Glomerular endothelial cell (primary cell): Measurements from ENCODE around the gene PKD2. TPM values are rescaled to one million over a fixed set of nuclear protein-coding genes. Genes with fewer than 3 reads are reported as not detected.

ENCODE experiments used
- DNase-seq: peaks from one replicate; pipeline ENCODE4 v3.0.0-alpha.2; 2011; ENCODE audit warnings: low read depth, low spot score; ENCODE audit errors: extremely low read depth
- total RNA-seq: library from RNA; depleted of rRNA; stranded (reverse); fragments of >200 nt; gene quantifications from 2 replicates; pipeline ENCODE4 v1.2.3, GENCODE V29; 2015

Gene PKD2
- total RNA-seq, result 18.8 and 27.6 TPM in 2 replicates

DNA sequence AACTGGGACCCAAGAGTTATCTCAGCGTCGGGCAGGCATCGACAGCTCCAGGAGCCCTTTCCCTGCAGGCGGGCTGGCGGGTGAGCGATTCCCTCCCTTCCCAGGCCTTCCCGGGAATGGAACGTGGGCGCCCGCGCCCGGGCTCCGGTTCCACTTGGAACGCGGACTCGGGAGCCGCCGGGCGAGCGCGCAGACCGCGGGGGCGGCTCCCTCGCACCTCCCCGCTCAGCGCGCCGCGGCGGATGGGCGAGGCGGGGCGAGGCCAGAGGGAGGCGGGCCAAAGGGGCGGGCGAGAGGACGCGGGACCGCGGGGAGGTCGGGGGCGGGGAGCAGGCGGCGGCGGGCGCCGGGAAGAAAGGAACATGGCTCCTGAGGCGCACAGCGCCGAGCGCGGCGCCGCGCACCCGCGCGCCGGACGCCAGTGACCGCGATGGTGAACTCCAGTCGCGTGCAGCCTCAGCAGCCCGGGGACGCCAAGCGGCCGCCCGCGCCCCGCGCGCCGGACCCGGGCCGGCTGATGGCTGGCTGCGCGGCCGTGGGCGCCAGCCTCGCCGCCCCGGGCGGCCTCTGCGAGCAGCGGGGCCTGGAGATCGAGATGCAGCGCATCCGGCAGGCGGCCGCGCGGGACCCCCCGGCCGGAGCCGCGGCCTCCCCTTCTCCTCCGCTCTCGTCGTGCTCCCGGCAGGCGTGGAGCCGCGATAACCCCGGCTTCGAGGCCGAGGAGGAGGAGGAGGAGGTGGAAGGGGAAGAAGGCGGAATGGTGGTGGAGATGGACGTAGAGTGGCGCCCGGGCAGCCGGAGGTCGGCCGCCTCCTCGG is at the start of gene PKD2:
Gene PKD2 (plus strand): TSS at position 332 of the 818 bp plus-strand sequence. CDS start 99 bp downstream, at position 431.
- no peak for DNase-seq

DNA sequence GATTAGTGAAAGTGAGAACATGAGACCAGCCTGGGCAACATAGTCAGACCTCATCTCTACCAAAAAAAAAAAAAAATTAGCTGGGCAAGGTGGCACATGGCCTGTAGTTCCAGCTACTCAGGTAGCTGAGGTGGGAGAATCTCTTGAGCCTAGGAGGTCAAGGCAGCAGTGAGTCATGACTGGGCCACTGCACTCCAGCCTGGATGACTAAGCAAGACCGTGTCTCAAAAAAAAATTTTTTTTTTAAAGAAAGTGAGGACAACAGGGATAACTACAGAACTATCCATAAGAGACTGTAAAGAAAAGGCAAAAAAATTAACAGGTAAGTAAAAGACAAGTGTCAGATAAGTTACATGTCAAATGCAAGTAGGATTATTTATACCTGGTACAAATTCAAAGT is 45.4 kb upstream of the PKD2 start:
- no peak for DNase-seq

DNA sequence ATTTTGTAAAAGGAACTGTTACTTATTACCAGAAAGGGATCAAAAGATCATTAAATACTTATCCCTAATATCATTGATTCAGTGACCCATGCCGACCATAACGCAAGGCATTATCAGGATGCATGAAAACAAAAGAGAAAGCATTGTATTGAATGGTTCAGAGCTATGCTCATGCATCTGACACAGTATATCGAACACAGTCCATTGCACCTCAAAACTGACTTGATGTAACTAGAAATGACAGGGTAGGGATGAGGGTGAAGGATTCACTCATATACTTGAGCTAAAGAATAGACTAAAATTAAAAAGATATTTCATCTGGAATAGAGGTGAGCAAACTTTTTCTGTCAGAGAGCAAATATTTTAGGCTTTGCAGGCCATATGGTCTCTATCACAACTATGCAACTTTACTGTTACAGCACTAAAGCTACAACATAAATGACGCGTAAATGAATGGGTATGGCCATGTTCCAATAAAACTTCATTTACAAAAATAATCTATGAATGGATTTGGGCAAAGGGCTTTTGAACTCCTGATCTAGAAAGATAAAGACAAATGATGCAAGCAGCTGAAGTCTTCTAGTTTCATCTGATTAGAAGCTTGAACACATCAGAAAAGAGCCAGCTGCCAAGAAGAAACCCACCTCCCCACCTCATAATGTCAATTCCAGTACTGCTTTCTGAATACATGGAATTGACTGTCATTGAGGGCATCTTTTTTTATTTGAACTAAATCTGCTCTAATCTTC is 44.9 kb upstream of the PKD2 start:
- no peak for DNase-seq

DNA sequence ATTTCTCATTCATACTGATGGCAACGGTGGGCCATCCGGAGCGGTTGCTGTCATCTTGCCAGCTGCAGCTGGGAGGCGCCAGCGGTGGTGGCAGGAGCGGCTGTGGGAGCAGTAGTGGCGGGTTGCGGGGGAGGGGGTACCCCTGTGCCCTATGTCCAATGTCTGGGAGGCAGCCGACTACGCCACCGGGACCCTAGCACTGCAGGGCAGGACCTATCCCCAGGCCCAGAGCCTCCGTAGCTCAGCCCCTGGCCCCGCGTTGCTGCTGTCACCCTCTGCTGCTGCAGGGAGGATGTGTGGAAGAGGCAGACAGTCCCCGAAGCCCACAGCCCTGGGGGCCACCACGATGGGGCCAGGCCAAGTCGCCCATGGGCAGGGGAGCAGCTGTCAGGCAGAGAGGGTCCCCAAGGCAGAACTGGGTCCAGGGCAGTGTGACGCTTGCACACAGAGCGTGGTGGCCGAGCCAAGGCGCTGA is 41.9 kb upstream of the PKD2 start:
- no peak for DNase-seq

DNA sequence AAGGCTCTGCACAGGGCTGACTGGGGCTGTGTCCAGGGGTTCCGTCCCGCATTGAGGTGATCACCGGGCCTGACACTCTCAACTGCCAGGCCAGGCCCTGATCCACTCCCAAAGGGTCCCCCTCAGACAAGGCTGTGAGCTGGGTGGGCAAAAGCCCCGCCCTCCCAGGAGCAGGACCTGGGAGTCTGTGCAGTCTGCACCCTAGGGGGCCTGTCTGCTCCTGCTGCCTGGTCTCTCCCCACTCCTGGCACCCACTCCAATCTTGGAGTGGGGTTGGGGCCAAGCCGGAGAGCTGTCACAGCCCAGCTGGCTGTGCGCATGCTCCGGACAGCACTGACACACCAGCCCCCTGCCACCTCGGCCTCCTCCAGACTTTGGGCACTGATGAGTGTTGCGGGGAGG is 41.3 kb upstream of the PKD2 start:
- no peak for DNase-seq

DNA sequence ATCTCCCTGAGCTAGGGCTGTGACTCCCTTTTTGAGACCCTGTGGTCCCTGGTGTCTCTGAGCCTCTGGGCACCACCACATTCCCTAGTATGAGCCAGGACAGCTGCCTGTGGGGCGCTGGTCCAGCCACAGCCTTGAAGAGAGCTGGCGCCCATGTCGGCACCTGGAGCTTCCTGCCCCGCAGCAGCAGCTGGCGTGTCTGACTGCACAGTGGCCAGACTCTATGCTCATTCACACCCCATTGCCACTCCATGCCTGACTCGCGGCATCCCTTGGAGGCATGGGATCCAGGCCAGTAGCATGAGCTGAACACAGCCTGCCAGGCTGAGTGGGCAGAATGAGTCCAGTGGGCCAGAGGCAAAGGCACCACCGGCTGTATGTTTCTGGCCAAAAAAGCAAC is 40.2 kb upstream of the PKD2 start:
- no peak for DNase-seq

DNA sequence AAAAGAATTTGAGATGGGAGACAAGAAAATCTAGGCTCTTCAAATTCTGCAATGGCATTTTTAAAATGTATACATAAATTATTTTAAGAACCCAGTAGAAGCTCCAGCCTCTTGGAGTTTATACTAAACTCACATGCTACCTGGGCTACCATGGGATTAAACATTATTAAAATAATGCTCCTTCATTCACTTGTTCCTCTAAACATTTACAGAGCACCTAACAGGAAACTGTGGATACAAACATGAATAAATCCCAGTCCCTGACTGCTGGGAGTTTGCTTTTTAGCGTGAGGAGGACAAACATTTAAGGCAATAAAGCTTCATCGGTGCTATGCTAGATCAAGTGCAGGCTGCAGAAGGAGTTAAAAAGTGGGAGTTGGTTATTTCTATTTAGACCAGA is 37.3 kb upstream of the PKD2 start:
- DNase-seq, result no peak

DNA sequence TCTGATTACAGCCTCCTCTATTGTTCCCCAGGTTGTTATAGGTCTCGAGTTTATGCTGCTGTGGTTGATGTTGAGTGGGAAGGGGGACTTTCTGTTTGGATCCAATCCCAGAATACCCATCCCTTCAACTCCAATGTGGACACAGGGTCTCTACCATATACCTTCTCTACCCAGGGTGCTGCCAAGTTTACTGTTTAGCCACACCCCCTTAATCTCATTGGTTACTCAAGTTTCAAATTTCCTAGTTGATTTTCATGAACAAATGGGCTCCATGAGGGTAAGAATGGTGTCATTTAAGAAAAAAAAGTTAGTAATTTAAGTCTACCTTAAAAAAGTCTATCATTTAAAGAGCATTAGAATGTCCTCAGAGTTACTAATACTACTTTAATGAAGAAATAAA is 35.6 kb upstream of the PKD2 start:
- DNase-seq, result no peak

DNA sequence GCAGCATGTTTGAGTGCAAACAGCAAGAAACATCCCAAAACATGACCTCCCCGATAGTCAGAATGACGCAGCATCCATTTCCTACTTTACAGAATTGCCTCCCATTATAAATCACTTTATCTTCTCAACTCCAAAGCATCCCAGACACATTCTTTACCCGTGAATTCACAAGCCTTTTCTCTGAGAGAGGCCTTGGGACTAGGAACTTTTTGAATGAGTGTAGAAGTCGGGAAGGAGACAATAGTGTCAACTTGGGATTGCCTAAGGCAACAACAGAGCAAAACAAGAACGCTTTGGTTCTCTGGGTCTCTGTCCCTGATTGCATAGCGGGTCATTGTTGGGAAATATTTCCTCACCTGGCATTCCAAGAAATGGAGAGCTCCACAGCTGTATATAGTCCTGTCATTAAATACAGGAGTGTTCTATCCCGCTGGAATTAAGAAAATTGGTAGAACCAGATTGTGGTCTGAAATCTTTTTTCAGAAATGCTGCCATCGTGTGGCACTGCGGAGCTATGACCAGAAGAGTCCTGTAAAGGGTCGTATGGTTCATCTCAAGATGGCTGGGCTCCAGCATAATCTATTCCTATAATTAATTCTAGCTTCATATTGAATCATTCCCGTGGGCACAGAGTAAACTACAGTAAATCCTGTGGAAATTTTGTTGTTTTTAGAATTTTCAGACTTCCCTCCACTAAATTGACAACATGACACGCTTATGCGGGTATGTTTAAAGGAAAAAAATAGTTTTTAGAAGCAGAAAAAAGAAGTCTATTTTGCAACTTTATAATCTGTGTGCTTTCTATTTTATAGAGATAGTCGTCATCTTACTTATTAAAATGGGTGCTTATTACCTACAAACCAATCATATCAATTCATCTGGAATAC is 33.9 kb upstream of the PKD2 start:
- DNase-seq, result peak; percentile 64

DNA sequence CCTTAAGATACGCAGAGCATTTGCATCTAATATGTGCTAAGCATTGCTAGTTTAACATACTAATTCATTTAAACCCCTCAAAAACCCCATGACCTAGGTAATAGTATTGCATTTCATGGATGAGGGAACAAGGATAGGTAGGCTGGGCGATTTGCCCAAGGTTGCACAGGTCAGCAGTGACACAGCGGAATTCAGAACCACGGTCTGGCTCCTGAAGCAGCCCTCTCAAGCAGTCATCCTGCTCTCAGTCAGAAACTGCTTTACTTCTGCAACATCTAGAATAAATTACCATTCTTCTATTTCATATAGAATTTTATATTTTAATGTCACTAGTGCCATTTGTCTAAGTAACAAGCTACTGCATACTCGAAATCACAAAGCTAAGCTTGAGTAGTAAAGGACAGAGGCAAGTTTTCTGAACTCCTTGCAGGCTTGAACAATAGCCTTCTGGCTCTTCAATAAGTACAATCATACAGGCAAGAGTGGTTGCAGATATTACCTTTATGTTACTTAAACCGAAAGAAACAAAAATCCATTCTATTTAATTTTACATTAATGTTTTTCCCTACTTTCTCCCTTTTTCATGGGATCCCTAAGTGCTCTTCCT is 32.5 kb upstream of the PKD2 start:
- DNase-seq, result no peak

DNA sequence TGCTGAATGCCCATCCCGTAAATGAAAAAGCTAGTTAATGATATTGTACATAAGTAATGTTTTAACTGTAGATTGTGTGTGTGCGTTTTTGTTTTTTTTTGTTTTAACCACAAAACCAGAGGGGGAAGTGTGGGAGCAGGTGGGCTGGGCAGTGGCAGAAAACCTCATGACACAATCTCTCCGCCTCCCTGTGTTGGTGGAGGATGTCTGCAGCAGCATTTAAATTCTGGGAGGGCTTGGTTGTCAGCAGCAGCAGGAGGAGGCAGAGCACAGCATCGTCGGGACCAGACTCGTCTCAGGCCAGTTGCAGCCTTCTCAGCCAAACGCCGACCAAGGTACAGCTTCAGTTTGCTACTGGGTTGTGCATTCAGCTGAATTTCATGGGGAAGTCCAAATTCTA is 32.0 kb upstream of the PKD2 start, which contains the start of gene SPP1:
Gene SPP1 (plus strand): TSS at position 249 of the 400 bp plus-strand sequence. CDS start 1,182 bp downstream, outside the sequence.
- no peak for DNase-seq

DNA sequence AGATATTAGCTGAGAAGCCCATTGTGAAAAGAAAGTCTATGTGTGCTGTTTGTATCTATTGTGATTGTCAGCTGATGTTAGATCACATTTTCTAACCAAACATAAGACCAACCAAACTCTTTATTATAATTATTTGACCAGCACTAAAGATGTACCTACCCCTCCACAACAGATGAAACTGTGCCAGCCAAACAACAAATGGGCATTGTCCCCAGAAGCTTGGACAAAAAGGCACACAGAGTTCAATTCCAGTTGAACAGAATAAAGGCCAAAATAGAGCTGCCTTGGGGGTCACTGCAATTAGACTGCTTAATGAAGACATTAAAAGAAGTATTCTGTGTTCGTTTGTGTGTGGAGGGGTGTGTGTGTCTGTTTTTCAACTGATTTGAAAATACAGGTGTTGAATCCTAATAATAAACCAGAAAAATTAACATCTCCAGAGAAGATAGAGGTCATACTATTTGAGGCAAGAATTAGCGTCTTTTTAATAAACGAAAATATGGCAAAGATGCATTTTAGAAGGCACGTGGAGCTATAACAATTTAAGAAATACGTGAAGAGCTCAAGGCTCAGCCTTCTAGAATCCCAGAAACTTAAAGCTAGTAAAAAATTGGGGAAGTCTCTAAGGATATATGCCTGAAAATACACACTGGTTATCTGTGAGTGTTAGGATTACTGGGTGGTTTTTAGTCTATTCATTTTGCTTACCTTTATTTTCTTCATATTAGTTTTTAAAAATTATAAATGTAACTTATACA is 29.7 kb upstream of the PKD2 start:
- DNase-seq, result no peak

DNA sequence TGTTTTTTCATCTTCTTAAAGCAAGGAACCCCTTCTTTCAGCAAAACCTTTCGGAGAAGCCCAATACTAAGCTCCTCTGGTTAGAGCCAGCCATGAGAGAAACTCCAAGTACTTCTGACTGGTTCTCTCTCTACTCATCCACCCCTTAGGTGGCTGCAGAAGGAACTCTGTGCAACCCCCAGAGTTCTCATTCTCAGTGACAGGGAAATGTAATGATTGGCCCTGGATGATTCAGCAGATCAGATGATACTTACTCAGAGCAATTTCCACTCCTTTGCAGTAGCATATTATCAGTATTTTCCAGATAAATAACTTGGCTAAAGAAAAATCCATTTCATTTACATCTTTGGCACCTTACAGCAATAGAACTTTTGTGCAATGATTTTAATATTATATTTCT is 28.8 kb upstream of the PKD2 start:
- DNase-seq, result no peak

DNA sequence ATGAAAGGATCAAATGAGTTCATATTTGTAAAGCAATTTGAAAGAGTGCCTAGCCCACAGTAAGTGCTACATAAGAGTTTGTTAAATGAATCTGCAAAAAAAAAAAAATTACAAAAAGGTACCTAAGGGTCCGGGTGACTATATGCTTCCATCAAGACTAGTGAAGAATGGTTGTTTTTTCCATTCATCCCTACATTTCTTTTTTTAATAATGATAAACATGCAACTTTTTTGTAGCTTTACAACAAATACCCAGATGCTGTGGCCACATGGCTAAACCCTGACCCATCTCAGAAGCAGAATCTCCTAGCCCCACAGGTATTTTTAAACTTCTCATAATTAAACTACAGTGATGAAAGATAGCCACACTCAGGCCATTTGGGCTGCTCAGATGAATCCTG is 27.6 kb upstream of the PKD2 start:
- no peak for DNase-seq

DNA sequence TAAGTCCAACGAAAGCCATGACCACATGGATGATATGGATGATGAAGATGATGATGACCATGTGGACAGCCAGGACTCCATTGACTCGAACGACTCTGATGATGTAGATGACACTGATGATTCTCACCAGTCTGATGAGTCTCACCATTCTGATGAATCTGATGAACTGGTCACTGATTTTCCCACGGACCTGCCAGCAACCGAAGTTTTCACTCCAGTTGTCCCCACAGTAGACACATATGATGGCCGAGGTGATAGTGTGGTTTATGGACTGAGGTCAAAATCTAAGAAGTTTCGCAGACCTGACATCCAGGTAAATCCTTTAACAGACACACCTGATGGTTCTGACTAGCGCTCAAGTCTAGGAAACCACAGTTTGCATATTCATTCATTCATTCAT is 25.9 kb upstream of the PKD2 start:
- no peak for DNase-seq

DNA sequence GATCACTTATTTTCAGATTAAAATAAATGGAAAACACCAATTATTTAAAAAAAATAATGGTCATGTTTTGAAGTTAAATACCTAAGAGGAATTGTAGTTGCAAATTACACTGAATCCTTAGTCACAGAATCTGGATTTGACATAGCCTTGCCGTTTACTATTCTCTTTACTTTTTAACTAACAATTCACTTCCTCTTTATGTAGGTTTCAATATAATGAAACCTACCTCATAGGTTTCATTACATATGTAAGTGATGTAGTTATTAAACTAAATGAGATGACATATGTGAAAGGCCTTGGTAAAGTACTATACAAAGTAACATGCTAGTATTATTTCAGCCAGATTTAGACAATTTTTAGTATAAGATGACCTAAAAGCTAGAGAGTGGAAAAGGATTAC is 25.4 kb upstream of the PKD2 start:
- no peak for DNase-seq

DNA sequence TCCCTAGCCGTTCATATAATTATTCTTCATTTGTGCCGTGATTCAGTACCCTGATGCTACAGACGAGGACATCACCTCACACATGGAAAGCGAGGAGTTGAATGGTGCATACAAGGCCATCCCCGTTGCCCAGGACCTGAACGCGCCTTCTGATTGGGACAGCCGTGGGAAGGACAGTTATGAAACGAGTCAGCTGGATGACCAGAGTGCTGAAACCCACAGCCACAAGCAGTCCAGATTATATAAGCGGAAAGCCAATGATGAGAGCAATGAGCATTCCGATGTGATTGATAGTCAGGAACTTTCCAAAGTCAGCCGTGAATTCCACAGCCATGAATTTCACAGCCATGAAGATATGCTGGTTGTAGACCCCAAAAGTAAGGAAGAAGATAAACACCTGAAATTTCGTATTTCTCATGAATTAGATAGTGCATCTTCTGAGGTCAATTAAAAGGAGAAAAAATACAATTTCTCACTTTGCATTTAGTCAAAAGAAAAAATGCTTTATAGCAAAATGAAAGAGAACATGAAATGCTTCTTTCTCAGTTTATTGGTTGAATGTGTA is 24.9 kb upstream of the PKD2 start:
- no peak for DNase-seq

DNA sequence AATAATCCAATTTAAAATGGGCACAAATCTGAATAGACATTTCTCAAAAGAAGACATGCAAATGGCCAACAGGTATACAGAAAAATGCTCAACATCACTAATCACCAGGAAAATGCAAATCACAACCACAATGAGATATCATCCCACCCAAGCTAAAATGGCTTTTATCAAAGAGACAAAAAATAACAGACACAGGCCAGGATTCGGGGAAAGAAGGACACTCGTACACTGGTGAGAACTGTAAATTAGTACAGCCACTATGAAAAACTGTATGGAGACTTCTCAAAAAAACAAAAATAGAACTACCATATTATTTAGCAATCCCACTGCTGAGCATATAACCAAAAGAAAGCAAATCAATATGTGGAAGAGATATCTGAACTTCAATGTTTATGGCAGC is 23.4 kb upstream of the PKD2 start:
- DNase-seq, result no peak

DNA sequence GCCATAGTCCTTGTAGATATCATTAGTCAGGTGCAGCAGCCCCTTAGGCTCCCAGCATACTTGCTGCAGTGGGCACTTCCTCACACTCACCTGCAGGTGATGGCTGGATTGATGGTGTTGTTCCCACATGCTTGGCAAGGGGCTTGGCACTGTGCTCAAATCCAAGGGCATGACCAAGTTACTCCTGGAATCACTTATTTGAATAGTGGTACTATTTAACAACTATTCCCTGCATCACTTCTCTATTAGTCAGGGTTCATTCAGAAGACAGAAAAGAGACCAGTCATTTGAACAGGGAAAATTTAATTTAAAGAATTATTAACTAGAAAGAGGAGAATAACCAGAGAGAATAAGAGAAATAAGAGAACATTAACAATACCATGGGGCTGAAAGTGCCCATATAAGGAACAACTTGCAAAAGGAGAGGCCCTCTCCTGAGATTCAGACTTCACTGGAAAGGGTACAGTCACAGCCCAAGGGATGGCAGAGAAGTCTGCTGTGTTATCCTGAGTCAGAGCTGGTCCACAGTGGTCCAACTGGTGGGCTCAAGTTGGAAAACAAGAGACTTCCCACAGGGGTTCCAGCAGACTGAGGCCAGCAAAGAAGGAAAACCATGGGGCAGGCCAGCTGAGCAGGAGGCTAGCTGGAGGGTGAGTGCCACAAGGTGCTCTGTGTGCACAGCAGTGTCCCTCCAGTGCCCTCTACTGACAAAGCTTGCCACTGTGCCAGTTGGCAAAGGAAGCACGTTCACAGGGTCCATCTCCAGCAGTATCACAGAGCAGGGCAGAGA is 22.1 kb upstream of the PKD2 start:
- no peak for DNase-seq
